Kidney (tissue), 14 donors: ENCODE results near the gene GREB1. TPM values are rescaled to one million over a fixed set of nuclear protein-coding genes. Genes with fewer than 3 reads are reported as not detected.
A peak's percentile ranks its signal among the peaks of the same experiment; 100 is the strongest.

ENCODE experiments used
- DNase-seq, 5 donors: peaks; one replicate each; pipeline ENCODE4 v3.0.0-alpha.2; 2013 to 2020
- FAIRE-seq: peaks from 2 replicates; lab custom pipeline; 2012; peaks lifted over from hg19 to GRCh38; lab: Jason Lieb, UNC
- H3K27ac ChIP-seq, 2 donors: one replicate each; pipeline ENCODE4 v1.7.0; 2013; ENCODE audit warnings: low read depth in 2 of 2, low read length in 2 of 2, inconsistent platforms in 1 of 2
- H3K27me3 ChIP-seq: one replicate; pipeline ENCODE4 v1.7.1; 2013; ENCODE audit warnings: low read length, inconsistent platforms; ENCODE audit not compliant: control insufficient read depth, insufficient read depth
- H3K36me3 ChIP-seq, 3 donors: one replicate each; pipeline versions ENCODE4 v1.7.0 to v1.7.1; 2013; ENCODE audit warnings: low read length in 3 of 3, control low read depth in 1 of 3, inconsistent platforms in 1 of 3; ENCODE audit not compliant: insufficient read depth in 3 of 3, control insufficient read depth in 2 of 3
- H3K4me1 ChIP-seq, 3 donors: one replicate each; pipeline versions ENCODE4 v1.7.0 to v1.7.1; 2013; ENCODE audit warnings: low read length in 3 of 3, inconsistent platforms in 1 of 3, low read depth in 1 of 3; ENCODE audit not compliant: control insufficient read depth in 2 of 3, insufficient read depth in 2 of 3
- H3K4me3 ChIP-seq, 3 donors: one replicate each; pipeline versions ENCODE4 v1.7.0 to v1.8.1; 2013; ENCODE audit warnings: low read length in 3 of 3, control low read depth in 1 of 3, inconsistent platforms in 1 of 3
- H3K9ac ChIP-seq, 3 donors: one replicate each; pipeline versions ENCODE4 v1.7.0 to v1.7.1; 2013; ENCODE audit warnings: low read length in 3 of 3, control low read depth in 1 of 3, inconsistent platforms in 1 of 3
- H3K9me3 ChIP-seq, 3 donors: one replicate each; pipeline versions ENCODE4 v1.7.0 to v1.7.1; 2013; ENCODE audit warnings: low read length in 3 of 3, control low read depth in 1 of 3, inconsistent platforms in 1 of 3; ENCODE audit not compliant: control insufficient read depth in 2 of 3, insufficient read depth in 1 of 3
- intact Hi-C: fragments of 100-400 bp; cut with DNase I; formaldehyde crosslinking; loops from one replicate; pipeline ENCODE4 v1.11.1; 2022
- polyA plus RNA-seq: library from polyadenylated mRNA; stranded (reverse); fragments of 350-450 nt; fragmentation: Illumina TruSeq; extraction: RNeasy Lipid Tissue Mini Kit (QIAGEN cat#74804); gene quantifications from one replicate; pipeline ENCODE4 v1.2.3, GENCODE V29; 2014; ENCODE audit warnings: low read depth, low replicate concordance; ENCODE audit not compliant: insufficient read depth
- total RNA-seq: library from RNA; stranded (reverse); fragmentation: NEBNext Ultra II Directional; extraction: Animal tissue kit (Norgen Biotek cat#: 25700); gene quantifications from one replicate; pipeline ENCODE4 v1.2.1, GENCODE V29; 2021
- TF ChIP-seq, protein P1 (sequence below): IDR thresholded peaks from 3 replicates; pipeline ENCODE4 v1.5.1; 2012; ENCODE audit warnings: mild to moderate bottlenecking, moderate library complexity, borderline replicate concordance; ENCODE audit not compliant: insufficient read depth; ENCODE audit errors: extremely low read depth
- donor health status: control.
- donor health status: control.
- donor health status: control.
- donor health status: control.
- donor health status: control.
- donor health status: DM: yes; HTN: yes; CAD: no.
- donor health status: Normal renal cell carcinoma (clear cell type).

The GREB1 gene
- total and polyA plus RNA-seq, 2 donors from 2014 or later = 0.98 to 1.8 TPM

DNA sequence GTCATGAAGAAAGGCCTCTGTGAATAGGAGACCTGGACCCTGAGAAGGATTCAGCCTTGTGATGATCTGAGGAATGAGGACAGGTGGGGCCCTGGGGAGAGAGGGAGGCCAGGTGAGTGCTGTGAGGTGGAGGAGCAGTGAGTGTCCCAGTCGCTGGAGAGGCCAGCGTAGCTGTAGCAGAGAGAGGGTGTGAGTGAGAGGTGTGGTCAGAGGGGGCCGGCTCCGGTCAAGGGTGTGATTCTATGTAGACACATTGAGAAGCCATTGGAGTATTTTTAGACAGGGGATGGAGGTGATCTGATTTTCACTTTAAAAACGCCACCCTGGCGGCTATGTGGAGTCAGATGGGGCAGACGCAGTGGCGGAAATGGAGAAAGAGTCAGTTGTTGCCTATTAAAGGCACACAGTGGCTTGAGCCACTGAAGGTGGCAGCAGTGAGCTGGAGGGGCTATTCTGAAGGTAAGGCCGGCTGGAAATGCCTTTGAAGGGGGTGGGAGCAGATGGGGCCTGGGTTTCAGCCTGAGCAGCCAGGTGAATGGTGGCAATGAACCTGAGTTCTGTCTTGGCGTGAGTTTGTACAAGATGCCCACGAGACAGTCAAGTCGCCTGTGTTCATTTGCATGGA, 55.6 kb downstream of the GREB1 start:
- no peak for FAIRE-seq
- intact Hi-C loops = no loop called here
- no peak overlapping the region for H3K27ac ChIP-seq

DNA sequence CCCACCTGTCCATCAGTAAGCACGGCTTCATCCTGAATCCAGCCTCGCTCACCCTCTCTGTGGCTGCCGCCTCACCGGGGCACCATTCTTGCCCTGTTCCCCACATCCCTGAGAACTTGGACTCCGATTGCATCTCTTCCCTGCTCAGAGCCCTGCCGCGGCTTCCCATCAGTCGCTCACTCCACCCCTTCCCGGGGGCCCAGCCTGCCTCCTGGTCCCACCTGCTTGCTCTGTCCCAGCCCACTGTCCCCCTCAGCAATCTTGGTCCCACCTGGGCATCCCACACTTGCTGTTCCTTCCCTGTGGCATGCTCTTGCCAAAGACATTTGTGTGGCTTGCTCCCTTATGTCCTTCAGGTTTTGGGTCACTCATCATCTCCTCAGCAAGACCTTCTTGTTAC, 56.3 kb downstream of the GREB1 start:
- Histone ChIP-seq H3K27me3 (no peaks in the 10 kb centered on the region), H3K9me3 (no peaks in the 10 kb centered on the region), H3K36me3 (no peaks in the 10 kb centered on the region), H3K27ac (no peak overlapping the region), H3K9ac (no peak overlapping the region), H3K4me1 (no peaks in the 10 kb centered on the region), H3K4me3 (no peak overlapping the region)
- intact Hi-C loops = loop anchor here (10.0 kb wide), 1 partner anchor 855 kb away; no protein-coding TSS in a partner anchor
- no peak for FAIRE-seq
- peak in 1 of 5 donors; percentile 73 for DNase-seq
- TF ChIP-seq, protein P1, sequence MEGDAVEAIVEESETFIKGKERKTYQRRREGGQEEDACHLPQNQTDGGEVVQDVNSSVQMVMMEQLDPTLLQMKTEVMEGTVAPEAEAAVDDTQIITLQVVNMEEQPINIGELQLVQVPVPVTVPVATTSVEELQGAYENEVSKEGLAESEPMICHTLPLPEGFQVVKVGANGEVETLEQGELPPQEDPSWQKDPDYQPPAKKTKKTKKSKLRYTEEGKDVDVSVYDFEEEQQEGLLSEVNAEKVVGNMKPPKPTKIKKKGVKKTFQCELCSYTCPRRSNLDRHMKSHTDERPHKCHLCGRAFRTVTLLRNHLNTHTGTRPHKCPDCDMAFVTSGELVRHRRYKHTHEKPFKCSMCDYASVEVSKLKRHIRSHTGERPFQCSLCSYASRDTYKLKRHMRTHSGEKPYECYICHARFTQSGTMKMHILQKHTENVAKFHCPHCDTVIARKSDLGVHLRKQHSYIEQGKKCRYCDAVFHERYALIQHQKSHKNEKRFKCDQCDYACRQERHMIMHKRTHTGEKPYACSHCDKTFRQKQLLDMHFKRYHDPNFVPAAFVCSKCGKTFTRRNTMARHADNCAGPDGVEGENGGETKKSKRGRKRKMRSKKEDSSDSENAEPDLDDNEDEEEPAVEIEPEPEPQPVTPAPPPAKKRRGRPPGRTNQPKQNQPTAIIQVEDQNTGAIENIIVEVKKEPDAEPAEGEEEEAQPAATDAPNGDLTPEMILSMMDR = no peak

More for the DNA sequence above, 55.6 kb downstream of the GREB1 start:
- Histone ChIP-seq H3K36me3 (no peaks in the 10 kb centered on the region), H3K9ac (no peak overlapping the region), H3K9me3 (no peaks in the 10 kb centered on the region), H3K4me3 (no peak overlapping the region), H3K27me3 (no peaks in the 10 kb centered on the region), H3K4me1 (no peaks in the 10 kb centered on the region)
- TF ChIP-seq, protein P1 = no peak
- DNase-seq = peak in 1 of 5 donors; percentile 55

DNA sequence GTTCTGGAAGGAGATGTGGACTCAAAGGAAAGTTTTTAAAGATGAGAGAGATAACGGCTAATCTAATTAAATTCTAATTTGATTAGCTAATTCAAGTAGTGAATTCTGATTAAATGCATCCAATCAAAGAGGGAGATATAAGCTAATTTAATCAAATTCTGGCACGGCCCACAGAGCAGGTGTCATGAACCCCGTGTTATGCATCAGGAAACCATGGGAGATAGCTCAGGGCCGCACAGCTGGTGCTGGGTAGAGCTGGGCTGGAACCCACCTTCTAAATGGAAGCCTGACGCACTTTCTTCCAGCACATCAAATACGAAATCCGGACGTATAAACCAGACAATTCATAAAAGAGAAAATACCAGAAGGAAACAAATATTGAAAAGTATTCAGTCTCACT, 57.2 kb downstream of the GREB1 start:
- Histone ChIP-seq H3K4me3 (no peak overlapping the region), H3K9ac (no peak overlapping the region), H3K4me1 (no peaks in the 10 kb centered on the region), H3K27ac (no peak overlapping the region), H3K9me3 (no peaks in the 10 kb centered on the region), H3K36me3 (no peaks in the 10 kb centered on the region), H3K27me3 (no peaks in the 10 kb centered on the region)
- intact Hi-C loops = loop anchor here (10.0 kb wide), 1 partner anchor 856 kb away; no protein-coding TSS in a partner anchor
- DNase-seq = peak in 1 of 5 donors; percentile 7
- TF ChIP-seq, protein P1 = no peak
- FAIRE-seq = no peak
